ENCODE results near the gene RNF182.

DNA sequence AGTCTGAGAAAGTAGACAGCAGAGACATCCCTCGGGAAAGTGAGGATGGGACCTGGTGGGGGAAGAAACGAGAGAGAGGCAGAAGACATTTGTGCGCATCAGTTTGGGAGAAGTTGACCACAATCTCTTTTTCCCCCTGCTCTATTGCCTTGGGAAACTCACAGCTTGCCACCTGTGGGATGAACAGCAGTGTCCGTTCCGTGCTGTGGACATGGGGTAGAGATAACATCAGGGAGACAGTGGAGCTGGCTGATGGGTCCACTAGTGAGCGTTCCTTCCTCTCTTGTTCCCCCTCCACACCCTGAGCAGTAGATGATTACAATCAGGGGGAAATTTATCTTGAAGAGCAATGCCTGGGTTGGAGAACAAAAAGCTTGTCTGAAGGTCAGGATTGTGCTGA is 21.8 kb upstream of the RNF182 start:
- TF ChIP-seq POLR2AphosphoS5 (IDR thresholded peaks at IDR 0.05; ENCODE audit: low read depth) (no peak), CTCF (IDR thresholded peaks at IDR 0.05; ENCODE audit: insufficient read depth, low read length) (no peak), SPI1 (IDR thresholded peaks at IDR 0.05; ENCODE audit: borderline replicate concordance, low read depth) (no peak), REST (IDR thresholded peaks at IDR 0.05; ENCODE audit: insufficient replicate concordance, low read depth) (no peak), GABPA (IDR thresholded peaks at IDR 0.05; ENCODE audit: low read depth) (no peak)
